NCI-H524 (cell line): ENCODE results near the gene EEF2KMT.
"Not testable (repeated sequence)": the region's sequence is repeated elsewhere in the genome, so short reads cannot be mapped to it uniquely, and the experiment has no call there.

Experiments
- DNase-seq, 2 experiments: peaks; one replicate each; lab custom pipeline; 2025; lab: John Stamatoyannopoulos, UW

The EEF2KMT gene

GRCh38 chr16:5070431-5071186 lies 27.0 kb downstream of the EEF2KMT start:
- no peak for DNase-seq

DNA sequence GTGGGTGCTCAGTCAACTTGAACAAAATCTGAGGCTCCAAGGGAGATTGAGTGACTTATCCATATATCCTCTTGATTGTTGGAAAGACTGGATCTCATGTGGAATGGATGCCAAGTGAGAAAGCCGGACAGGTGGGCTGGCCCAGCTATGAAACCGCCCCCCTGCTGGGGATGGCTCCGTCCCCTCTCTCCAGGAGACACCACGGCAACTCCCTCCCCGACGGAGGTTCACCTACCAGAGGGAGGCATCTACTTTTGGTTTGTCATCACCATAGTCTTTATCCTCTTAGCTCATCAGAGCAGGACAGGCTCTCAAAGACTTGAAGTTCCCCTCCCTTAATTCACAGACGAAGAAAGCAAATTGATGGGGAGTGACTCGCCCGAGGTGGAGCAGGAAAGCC lies 27.7 kb downstream of the EEF2KMT start:
- DNase-seq = no peak

DNA sequence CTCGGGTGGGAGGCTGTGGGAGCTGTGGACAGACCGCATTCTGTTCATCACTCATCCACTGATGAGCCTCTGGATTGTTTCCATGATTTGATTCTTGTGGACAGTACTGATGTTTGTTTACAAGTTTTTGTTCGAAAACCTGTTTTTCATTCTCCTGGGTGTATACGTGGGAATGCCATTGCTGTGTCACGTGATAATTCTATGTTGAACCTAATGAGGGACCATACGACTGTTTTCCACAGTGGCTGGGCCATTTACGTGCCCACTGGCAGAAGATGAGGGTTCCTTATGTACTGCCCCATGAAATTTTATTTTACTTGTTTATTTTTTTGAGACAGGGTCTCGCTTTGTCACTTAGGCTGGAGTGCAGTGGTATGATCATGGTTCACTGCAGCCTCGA lies 28.5 kb downstream of the EEF2KMT start:
- no peak for DNase-seq

- no peak for DNase-seq
Observed at GRCh38 chr16:5066511-5066910, 31.1 kb downstream of the EEF2KMT start.

GRCh38 chr16:5065813-5066212 lies 31.8 kb downstream of the EEF2KMT start, which contains the start of gene C16orf89:
C16orf89 (minus strand) TSS chr16:5065956; CDS start chr16:5065908, 48 bp downstream.
- no peak for DNase-seq

- no peak for DNase-seq
Observed at GRCh38 chr16:5065326-5065725, 32.3 kb downstream of the EEF2KMT start.

DNA sequence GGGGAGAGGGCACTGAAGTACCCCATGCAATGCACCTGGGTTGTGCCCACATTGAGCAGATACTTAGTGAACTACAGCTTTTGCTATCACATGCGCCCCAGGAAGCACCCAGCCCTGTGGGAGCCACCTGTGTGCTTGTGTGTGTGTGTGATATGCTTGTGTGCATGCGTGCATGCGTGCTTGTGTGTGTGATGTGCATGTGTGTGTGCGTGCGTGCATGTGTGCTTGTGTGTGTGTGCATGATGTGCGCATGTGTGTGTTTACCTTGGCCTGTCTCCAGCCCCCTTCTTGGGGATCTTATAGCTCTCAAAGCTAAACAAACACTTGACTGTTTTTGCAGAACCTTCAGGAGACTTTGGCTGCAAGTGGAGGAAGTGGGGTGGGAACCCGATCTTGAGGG lies 32.7 kb downstream of the EEF2KMT start:
- no peak for DNase-seq

- DNase-seq = peak in 1 of 2 experiments; percentile 6
Observed at GRCh38 chr16:5062790-5063765, 34.5 kb downstream of the EEF2KMT start.

- DNase-seq = no peak
Observed at GRCh38 chr16:5062051-5062450, 35.5 kb downstream of the EEF2KMT start.

GRCh38 chr16:5060073-5060641 lies 37.4 kb downstream of the EEF2KMT start:
- no peak for DNase-seq

- DNase-seq = no peak
Observed at GRCh38 chr16:5059386-5060072, 38.1 kb downstream of the EEF2KMT start.

DNA sequence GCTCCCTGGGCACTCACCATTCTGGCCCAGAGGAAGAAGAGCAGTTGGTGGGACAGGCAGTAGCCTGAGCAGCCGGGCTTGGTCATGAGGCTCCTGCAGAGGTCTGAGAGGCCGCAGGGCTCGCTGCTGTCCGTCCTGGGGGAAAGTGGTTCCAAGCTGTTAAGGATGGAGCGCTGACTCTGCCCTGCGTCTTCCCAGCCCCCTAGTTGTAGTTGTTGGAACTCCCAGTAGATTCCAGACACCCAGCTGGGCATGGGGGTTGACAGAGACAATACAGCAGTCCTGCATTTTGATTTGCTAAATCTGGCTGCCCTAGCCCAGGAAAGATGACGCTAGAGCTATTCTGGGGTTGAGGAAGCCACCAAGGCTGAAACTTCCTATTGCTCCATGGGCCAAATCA lies 39.1 kb downstream of the EEF2KMT start:
- peak in 1 of 2 experiments; percentile 39 for DNase-seq

DNA sequence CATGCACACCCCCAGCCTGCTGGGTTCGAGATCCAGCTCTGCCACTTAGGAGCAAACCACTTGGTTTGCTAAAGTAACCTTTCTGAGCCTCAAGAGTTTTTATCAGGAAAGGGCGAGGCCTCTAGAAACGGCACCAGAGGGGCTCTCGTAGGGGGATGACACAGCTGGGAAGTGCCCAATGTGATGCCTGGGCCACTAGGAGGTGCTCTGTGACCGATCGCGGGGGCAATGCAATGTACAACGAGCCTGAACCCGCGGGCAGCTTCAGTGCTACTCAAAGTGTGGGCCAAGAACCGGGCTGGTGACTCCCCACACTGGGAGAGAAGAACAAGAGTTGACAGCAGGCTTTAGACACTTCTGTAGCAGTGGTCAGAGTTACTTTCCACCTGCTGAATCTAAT lies 41.2 kb downstream of the EEF2KMT start:
- DNase-seq = peak in 1 of 2 experiments; percentile 66

DNA sequence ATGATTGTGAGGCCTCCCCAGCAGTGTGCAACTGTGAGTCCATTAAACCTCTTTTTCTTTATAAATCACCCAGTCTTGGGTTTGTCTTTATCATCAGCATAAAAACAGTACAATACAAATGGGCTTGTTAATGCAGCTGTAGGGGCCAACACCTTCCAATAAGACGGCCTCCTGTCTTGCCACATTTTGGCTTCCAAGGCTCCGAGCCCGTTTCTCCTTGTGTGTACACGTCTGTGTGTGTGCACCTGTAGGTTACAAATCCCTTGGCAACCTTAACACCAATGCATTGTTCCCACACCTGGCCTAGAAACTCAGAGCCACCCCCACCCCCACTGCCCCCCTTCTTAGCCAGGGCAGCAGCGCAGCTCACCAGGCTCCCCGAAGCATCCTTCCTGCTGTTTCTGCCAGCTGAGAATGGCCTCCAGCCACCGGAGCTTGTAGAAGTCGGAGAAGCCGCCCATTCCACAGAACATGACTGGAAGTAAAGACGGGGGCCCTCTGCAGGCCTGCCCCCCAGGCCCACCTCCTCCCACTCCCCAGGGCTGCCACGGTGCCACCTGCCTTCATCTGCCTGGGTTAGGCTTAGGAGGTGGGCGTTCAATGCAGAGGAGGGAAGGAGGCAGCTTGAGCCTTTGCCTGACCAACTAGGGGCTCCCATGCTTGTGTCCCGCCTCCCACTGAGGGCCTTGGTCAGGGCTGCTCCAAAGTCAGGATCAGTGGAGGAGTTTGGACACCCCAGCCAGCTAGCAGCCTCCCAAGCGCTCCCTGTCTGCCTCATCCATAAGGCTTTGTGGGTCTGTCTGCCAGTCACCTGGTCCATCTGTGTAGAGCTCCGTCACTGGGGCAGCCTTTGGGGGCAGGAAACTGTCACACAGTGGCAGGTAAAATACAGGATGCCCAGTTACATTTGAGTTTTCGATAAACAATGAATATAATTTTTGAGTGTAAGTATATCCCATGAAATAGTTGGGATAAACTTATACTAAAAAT lies 42.4 kb downstream of the EEF2KMT start:
- no peak for DNase-seq

DNA sequence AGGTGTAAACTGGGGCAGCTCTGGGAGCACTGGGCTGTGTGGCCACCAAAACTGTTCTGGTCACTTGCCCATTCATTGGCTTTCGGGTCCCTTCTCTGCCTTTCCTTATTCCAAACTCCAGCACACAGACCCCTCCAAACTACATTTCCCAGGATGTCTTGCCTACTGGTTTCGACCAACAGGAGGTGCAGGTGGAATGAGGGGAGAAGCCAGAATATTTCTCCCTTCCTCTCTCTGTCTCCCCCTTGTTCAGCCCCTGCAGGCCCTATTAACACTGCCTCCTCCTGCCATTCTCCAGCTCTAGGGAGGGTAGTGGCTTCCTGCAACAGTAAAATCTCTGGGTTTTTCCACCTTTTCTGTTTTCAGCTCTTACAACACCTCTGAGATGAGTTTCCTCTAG lies 50.7 kb downstream of the EEF2KMT start:
- no peak for DNase-seq

DNA sequence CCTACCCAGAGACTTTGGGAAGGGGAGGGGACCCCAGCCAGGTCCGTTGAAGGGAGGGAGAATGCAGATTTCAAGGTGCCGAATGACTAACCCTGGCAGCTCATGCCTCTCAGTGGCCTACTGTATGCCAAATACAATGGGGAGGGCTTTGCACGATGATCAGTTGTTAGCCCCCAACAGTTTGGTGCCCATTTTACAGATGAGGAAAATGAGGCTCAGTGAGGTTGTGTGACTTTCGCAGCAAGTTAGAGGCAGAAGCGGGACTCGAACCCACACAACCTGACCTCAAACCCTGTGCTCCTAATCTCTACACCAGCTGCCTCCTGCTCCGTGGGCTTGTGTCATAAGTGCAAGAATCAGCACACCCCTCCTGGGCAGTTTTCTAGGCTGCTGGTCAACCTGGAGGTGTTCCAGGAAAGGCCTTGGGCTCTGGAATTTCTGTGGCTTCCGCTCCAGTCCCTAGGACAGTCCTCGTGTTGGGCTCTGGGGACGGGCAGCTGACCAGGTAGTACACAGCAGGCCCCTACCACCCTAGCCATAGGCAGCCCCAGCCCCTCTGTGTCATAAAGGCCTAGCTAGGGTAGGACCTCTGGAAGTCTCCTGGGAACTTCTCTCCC lies 52.0 kb downstream of the EEF2KMT start:
- no peak for DNase-seq

DNA sequence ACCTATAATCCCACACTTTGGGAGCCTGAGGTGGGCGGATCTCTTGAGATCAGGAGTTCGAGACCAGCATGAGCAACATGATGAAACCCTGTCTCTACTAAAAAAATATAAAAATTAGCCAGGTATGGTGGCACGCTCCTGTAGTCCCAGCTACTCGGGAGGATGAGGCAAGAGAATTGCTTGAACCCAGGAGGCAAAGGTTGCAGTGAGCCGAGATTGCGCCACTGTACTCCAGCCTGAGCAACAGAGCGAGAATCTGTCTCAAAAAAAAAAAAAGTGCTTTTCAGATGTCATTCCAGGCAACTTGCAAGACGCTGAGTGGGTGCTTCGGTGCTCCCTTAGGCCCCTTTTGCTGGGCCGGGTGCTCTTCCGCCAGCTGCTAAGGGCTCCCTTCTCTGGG lies 53.0 kb downstream of the EEF2KMT start:
- DNase-seq = not testable (repeated sequence)

- no peak for DNase-seq
Observed at GRCh38 chr16:5044011-5044540, 53.5 kb downstream of the EEF2KMT start.

- peak in 1 of 2 experiments; percentile 38 for DNase-seq
Observed at GRCh38 chr16:5042574-5043171, 54.9 kb downstream of the EEF2KMT start.
